Upper lobe of left lung (tissue), 4 donors: Measurements from ENCODE around the gene SYNM.

ENCODE experiments used
- CTCF ChIP-seq, 6 experiments: fragments of 450-650 bp in 4 of 6; fragments of 200-600 bp in 2 of 6; sonication (generic) in 2 of 6; IDR thresholded peaks; one replicate each; pipeline ENCODE4 v1.5.1; 2016 to 2019; ENCODE audit warnings: antibody characterized with exemption in 6 of 6
- POLR2A ChIP-seq, 4 donors: fragments of 450-650 bp; IDR thresholded peaks; one replicate each; pipeline ENCODE4 v1.5.1; 2016 to 2017; ENCODE audit warnings: antibody characterized with exemption in 4 of 4, mild to moderate bottlenecking in 2 of 4

- no peak for TF ChIP-seq POLR2A (IDR thresholded peaks at IDR 0.05)
- TF ChIP-seq CTCF (IDR thresholded peaks at IDR 0.05), result no peak
Measured at GRCh38 chr15:99130314-99130713, 25.4 kb downstream of the SYNM start.
